IMR-90 (cell line): ENCODE data around the gene LRRK2.

Source experiments
- CEBPB ChIP-seq: IDR thresholded peaks from 2 replicates; pipeline ENCODE4 v1.6.1; 2012; ENCODE audit warnings: low read depth, low read length, improper control_type of control experiment
- CTCF ChIP-seq: conservative IDR thresholded peaks from 2 replicates; pipeline ENCODE4 v1.5.1; 2012; ENCODE audit warnings: mild to moderate bottlenecking, low read depth, low read length, improper control_type of control experiment
- FOS ChIP-seq: fragments of 150-350 bp; IDR thresholded peaks from 2 replicates; pipeline ENCODE4 v1.6.1; 2016; ENCODE audit warnings: low read depth, low read length
- MAZ ChIP-seq: IDR thresholded peaks from 2 replicates; pipeline ENCODE4 v1.6.1; 2012; ENCODE audit warnings: low read depth, mild to moderate bottlenecking, low read length, improper control_type of control experiment, moderate library complexity, borderline replicate concordance
- POLR2A ChIP-seq: IDR thresholded peaks from 2 replicates; pipeline ENCODE4 v1.6.1; 2012; ENCODE audit warnings: mild to moderate bottlenecking, low read depth, low read length
- RAD21 ChIP-seq: IDR thresholded peaks from 2 replicates; pipeline ENCODE4 v1.6.1; 2012; ENCODE audit warnings: low read length, improper control_type of control experiment
- RCOR1 ChIP-seq: IDR thresholded peaks from 2 replicates; pipeline ENCODE4 v1.6.1; 2012; ENCODE audit warnings: mild to moderate bottlenecking, low read length, improper control_type of control experiment; ENCODE audit not compliant: insufficient replicate concordance
- RFX5 ChIP-seq: IDR thresholded peaks from 2 replicates; pipeline ENCODE4 v1.8.0; 2012; ENCODE audit warnings: low read depth, mild to moderate bottlenecking, low read length, moderate library complexity
- SMC3 ChIP-seq: fragments of 150-350 bp; IDR thresholded peaks from 2 replicates; pipeline ENCODE4 v1.6.1; 2016; ENCODE audit warnings: low read depth, mild to moderate bottlenecking, antibody characterized with exemption, low read length, moderate library complexity

- no peak for TF ChIP-seq CTCF
- no peak for TF ChIP-seq SMC3
- TF ChIP-seq RAD21: no peak
- TF ChIP-seq POLR2A: no peak
- no peak for TF ChIP-seq CEBPB
- TF ChIP-seq FOS: no peak
- no peak for TF ChIP-seq RFX5
- TF ChIP-seq MAZ: no peak
- TF ChIP-seq RCOR1: no peak
Measured at GRCh38 chr12:40178701-40179100, 46.1 kb upstream of the LRRK2 start.
